GM18907 (cell line): ENCODE data around the gene LHX3.
"Not testable (repeated sequence)": the region's sequence is repeated elsewhere in the genome, so short reads cannot be mapped to it uniquely, and the experiment has no call there.

Source experiments
- ATAC-seq: cut with Tn5 transposase; IDR thresholded peaks from one replicate; pipeline ENCODE4 v1.9.1; 2021; ENCODE audit warnings: mild to moderate bottlenecking, moderate library complexity; ENCODE audit not compliant: unreplicated experiment

Gene LHX3

DNA sequence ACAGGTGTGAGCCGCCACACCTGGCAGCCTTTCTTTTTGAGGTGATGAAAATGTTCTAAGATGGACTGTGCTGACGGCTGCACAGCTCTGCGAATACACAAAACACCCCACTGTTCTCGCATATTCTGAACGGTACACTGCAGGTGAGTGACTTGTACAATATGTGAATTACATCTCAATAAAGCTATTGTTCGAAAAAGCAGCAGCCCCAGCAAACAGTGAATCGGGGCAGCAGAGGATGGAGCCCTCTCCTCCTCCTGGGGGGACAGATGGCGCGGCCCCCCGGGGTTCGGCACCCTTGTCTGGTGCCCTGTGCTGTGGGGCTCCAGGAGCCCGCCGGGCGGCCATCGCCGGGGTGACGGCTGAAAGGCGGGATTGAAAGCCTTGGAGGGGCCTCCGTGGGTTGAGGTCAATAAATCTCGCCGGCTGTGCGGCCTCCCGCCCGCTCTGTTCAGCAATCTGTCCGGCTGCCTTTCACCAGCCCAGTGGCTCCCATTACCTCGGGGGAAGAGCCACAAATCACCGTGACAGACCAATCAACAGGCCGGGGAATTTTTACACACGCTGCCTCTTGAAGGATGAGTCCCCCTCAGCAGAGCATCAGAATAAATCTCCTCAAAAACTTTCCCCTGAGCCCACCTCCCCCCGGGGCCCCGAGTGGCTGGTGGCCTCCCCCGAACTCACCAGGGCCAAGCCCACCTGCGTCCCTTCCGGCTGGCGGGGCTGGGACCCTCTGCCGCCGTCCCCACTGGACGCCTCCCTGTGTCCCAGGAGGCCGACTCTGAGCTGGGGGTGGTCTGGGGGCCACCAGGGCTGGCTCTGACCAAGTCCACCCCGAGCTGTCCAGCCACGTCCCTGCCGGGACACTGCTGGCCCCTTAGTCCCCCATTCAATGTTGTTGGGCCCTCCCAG, 48.5 kb downstream of the LHX3 start:
- ATAC-seq, result no peak

DNA sequence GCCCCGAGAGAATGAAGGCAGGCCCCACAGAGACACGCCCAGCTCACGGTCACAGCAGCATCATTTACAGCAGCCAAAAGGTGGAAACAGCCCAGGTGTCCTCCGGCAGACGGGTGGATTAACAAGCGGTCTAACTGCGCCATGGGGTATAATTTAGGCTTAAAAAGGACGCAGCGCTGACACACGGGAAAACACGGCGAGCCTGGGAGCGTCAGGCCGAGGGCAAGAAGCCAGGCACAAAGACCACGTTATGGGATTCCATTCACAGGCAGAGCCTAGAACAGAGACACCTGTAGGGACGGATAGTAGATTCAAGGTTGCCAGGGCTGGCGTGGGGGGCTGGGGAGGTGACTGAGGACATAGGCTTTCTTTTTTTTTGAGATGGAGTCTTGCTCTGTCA, 49.4 kb downstream of the LHX3 start:
- ATAC-seq, result no peak

DNA sequence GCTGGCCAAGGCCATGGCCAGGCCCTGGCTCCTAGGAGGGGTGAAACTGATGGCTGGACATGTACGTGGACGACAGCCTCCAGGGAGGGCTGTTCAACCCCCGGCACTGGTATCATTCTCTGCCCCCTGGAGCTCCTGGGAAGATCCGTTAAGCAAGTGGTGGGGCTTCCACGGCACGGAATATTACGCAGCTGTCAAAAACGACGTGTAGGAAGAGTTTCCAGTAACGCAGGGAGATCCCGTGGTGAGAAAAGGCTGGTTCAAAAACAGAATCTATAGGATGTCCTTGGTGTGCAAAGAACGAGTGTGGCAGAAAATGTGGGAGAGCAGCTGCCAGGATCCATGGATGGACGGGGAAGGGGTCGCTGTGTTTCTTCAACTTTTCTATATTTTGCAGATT, 50.0 kb downstream of the LHX3 start:
- ATAC-seq, result no peak

DNA sequence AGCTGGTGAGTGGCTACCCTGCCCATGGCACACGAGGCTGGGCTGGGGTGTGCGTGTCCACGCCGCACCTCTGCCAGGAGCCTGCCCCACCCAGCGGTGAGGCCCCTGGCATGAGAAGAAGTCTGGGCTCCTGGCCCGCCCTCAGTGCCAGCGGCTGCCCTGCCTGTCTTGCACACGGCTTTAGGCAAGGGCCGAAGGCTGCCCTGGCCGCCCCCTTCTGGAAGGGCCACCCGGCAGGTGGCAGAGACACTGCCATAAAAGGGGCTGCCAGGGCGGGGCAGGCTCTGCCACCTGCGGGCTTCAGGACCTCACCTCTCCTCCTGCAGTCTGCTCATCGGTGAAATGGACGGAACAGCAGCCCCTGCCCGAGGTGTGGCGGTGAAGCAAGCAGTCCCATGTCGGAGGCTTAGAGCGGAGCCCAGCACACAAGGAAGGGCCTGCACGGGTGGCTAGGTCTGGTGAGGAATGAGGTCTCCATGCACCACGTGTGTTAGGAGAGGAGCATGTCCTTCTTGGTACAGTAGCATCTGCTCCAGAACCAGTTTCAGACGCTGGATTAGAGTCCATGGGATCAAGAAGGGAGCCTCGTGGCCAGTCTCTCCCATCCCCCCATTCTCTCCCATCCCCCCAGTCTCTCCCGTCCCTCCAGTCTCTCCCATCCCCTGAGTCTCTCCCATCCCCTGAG, 51.4 kb downstream of the LHX3 start:
- ATAC-seq, result no peak

DNA sequence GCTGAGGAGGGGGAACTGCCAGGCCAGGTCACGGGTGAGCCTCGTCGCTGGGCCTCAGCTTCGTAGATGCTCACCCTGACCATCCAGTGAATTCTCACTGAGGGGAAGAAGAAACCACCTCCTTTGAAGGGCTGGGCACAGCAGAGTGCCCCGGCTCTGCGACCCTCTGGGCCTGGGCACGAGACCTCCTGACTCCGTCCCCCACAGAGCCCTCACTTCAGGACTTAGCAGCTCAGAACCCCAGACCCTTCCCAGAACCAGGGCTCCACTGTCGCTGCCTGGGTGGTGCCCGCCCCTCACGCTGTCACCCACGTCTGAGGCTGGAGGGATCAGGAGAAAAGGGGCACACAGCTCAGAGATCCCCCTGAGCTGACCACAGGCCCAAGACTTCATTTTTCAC, 52.0 kb downstream of the LHX3 start:
- no peak for ATAC-seq

DNA sequence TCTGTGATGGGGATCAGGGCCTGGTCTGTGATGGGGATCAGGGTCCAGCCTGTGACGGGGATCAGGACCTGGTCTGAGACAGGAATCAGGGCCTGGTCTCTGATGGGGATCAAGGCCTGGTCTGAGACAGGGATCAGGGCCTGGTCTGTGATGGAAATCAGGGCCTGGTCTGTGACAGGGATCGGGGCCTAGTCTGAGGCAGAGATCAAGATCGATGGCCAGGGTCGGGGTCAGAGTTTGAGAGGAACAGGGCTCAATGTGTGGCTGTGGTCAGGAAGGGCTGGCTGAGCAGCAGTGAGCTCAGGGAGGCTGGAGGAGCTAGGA, 52.4 kb downstream of the LHX3 start:
- no peak for ATAC-seq

DNA sequence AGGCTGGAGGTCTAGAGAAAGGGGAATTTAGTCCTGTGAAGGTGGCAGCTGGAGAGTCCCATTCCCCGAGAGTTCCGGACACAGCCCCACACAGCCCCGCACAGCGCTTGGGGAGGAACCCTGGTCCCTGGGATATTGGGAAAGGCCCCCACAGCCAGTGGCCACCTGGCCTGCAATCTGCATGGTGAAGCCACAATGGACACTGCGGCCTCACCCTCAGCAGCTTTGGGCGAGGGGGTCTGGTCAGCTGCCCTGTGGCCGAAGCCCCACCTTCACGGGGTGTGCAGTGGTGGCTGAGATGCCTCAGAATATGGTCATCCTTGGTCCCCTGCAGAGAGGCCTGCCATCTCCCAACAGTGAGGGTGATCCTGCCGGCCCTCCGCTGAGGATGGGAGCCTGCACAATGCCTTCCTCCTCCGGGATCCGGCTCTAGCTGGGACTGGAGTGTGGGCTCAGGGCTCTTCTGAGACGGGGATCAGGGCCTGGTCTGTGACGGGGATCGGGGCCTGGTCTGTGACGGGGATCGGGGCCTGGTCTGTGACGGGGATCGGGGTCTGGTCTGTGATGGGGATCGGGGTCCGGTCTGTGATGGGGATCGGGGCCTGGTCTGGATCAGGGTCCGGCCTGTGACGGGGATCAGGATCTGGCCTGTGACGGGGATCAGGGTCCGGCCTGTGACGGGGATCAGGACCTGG, 52.9 kb downstream of the LHX3 start:
- no peak for ATAC-seq

DNA sequence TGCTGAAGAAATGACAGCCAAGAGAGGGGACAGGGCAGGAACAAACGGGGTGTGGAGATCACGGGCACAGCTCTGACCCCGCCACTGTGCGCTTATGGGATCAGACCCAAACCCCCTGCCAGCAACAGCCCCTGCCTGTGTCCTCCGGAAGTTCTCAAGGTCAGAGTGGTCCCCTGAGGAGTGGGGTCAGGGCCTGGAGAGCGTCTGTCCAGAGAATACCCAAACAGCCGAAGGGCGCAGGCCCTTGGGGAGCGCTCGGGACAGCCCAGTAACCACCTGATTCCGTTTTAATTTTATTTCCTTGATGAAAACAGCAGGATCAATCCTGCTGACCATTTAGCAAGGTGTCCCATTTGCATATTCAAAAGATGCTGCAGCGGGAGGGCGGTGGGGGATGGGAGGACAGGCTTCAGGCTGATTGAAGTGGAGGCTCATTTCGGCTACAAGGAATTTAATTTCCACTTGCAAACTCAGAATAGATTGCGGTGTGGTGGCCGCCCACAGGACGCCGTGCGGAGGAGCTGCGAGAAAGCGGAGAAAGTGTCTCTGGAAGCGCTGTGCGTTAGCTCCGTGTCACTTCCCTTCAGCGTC, 53.6 kb downstream of the LHX3 start:
- ATAC-seq, result no peak

DNA sequence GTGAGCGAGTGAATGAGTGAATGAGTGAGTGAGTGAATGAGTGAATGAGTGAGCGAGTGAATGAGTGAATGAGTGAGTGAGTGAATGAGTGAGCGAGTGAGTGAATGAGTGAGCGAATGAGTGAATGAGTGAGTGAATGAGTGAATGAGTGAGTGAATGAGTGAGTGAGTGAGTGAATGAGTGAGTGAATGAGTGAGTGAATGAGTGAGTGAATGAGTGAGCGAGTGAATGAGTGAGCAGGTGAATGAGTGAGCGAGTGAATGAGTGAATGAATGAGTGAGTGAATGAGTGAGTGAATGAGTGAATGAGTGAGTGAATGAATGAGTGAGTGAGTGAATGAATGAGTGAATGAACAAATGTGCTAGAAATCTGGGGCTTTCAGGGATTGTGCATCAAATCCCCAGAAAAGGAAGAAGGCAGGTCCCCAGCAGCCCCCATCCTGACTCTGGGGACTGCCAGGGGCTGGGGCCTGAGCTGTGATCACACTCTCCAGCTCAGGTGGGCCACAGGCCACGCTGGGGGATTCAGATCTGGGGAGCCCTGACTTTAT, 54.2 kb downstream of the LHX3 start:
- ATAC-seq, result not testable (repeated sequence)

DNA sequence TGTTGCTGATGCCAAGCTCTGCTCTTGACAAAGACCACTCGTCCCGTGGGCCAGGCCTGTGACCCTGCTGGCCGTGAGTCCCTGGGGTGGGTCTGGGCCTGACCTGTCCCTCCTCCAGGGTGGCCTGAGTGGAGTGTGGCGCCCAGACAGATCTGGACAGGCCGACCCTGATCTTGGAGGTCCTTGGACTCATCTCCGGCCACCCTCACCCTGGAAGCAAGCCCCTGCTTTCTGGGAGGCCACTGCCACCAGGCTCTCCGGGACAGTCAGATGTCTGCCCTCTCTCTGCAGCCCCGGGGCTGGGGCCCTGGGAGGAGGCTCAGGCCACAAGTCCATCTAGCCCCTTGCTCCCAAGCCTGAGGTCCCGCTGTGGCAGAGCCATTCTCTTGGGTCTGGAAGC, 55.1 kb downstream of the LHX3 start:
- no peak for ATAC-seq

DNA sequence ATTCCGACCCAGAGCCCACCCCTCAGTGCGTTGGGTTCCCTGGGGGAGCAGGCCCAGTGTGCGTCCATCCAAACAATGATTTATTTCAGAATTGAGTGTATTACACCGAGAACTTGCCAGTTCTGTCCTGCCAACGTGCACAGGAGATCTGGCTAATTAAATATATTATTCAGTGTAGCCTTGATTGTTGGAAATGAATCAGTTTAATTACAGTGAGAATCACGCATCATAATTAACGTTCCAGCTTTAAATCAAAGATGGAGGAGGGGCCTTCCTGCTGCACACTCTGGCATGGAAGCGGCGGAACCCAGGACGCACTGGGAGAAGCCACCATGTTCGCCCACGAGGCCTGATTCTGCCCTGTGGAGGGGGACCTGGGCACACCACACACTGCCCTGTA, 55.6 kb downstream of the LHX3 start:
- ATAC-seq, result no peak

DNA sequence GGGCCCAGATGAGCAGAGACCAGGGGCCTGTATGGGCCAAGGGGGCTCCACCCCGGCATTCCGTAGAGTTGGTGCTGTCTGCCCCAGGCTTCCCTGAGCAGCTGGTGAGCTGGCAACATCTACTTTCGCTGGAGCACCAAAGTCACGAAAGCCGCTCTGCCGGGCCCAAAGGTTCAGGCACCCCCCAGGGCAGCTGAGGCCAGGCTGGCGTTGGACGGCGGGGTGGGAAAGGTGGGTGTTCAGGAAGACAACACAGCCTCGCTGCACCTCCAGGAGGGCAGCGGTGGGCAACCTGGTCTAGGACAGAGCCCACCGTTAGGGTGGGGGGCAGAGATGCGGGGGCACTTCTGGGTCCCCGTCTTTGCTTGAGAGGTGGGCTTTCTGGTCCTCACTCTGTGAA, 56.2 kb downstream of the LHX3 start:
- no peak for ATAC-seq

DNA sequence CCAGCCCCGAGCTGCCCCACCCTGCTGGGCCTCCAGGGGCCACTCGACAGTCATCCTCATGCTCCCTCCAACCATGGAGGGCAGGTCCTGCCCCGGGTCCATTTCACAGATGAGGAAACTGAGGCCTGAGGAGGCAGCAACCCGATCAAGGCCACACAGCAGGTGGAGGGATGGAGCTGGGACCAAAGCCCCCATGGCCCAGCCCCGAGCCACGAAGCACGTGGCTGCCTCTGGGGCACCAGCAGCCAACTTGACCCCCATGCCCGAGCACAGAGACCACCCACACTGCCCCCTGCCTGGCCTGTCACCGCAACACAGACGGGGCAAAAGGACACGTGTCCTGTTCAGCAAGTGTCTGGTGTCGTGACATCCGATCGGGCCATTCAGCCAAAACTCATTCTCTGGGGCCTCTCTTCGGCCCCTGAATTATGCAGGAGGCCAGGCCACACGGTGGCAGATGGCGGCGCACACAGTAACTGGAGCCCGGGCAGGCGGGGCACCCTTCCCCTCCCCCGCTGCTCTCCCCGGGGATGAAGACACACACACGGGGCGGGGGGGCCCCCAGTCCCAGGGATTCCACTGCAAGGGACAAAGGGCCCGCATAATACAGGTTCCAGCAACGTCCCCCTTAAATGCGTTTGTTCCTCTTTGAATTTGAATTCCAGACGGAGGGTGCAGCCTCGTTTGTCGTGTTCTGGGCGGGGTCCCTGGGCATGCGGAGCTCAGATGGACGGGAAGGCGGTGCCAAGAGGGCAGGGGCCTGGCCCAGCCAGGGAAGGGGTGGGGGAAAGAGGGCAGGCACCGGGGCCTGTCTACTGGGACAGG, 56.8 kb downstream of the LHX3 start:
- no peak for ATAC-seq

DNA sequence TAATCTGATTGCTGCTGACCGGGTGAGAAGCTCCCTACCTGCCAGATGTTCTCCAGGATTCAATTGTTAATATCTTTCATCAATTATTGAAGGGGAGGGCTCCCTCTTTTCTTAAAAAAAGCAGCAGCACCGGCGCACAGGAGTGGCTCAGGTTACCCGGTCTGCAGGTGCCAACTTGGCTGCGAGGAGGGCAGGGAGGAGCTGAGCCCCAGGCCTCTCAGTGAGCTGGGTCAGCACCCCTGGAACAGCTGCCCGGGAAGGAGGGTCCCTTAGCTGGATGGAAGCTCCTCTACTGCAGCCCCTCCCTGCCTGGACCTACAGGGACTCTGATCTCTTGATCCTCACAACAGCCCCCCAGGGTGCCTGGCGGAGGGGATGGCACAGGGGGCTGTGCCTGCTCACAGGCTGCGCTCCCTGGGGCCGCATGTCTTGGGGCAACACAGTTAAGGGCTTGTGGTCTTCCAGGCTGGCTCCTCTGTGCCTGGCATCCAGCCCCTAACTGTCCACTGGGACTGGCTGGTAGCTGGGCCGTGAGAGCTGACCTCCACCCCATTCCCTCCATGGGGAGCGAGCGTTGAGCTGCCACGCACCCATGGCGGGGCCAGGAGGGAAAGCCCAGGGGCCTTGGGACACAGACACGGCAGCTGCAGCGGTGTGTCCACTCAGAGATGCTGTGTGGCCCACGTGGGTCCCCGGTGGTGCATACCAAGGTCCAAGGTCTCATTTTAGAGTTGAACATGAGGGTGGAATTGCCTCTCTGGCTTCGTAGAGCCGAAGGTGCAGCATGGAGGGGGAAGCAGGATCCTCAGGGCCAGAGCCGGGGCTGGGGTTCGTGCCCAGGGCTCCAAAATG, 57.7 kb downstream of the LHX3 start:
- no peak for ATAC-seq
